ENCODE data around the gene C22orf23.
"Not testable (repeated sequence)": the region's sequence is repeated elsewhere in the genome, so short reads cannot be mapped to it uniquely, and the experiment has no call there.

C22orf23 gene

GRCh38 chr22:37982151-37982785, 28.9 kb upstream of the C22orf23 start:
- DNase-seq, result no peak

- DNase-seq, result no peak
Measured at GRCh38 chr22:37981282-37982011, 28.0 kb upstream of the C22orf23 start.

- DNase-seq, result no peak
Measured at GRCh38 chr22:37979782-37980181, 26.4 kb upstream of the C22orf23 start.

GRCh38 chr22:37976547-37976946, 23.1 kb upstream of the C22orf23 start:
- no peak for DNase-seq

GRCh38 chr22:37976022-37976421, 22.6 kb upstream of the C22orf23 start:
- not testable (repeated sequence) for DNase-seq

- DNase-seq, result no peak
Measured at GRCh38 chr22:37975153-37975552, 21.8 kb upstream of the C22orf23 start.

GRCh38 chr22:37973271-37974170, 20.1 kb upstream of the C22orf23 start:
- no peak for DNase-seq

GRCh38 chr22:37972527-37972926, 19.1 kb upstream of the C22orf23 start:
- no peak for DNase-seq

GRCh38 chr22:37971475-37972434, 18.4 kb upstream of the C22orf23 start:
- DNase-seq, result no peak

GRCh38 chr22:37970864-37971263, 17.5 kb upstream of the C22orf23 start:
- no peak for DNase-seq

- DNase-seq, result no peak
Measured at GRCh38 chr22:37968452-37969251, 15.3 kb upstream of the C22orf23 start.

- DNase-seq, result no peak
Measured at GRCh38 chr22:37967637-37968451, 14.4 kb upstream of the C22orf23 start.

- no peak for DNase-seq
Measured at GRCh38 chr22:37967147-37967546, 13.7 kb upstream of the C22orf23 start.

GRCh38 chr22:37965940-37966664, 12.7 kb upstream of the C22orf23 start:
- DNase-seq, result no peak

GRCh38 chr22:37961062-37961461, 7.7 kb upstream of the C22orf23 start:
- DNase-seq, result no peak

- no peak for DNase-seq
Measured at GRCh38 chr22:37959231-37959825, 5.9 kb upstream of the C22orf23 start.

GRCh38 chr22:37957232-37957631, 3.8 kb upstream of the C22orf23 start:
- DNase-seq, result no peak

GRCh38 chr22:37955825-37956397, 2.5 kb upstream of the C22orf23 start:
- not testable (repeated sequence) for DNase-seq

GRCh38 chr22:37954686-37955085, 1.3 kb upstream of the C22orf23 start:
- no peak for DNase-seq
